Measurements from ENCODE around the gene ATF7IP2.
"Not testable (repeated sequence)": the region's sequence is repeated elsewhere in the genome, so short reads cannot be mapped to it uniquely, and the experiment has no call there.

The ATF7IP2 gene

DNA sequence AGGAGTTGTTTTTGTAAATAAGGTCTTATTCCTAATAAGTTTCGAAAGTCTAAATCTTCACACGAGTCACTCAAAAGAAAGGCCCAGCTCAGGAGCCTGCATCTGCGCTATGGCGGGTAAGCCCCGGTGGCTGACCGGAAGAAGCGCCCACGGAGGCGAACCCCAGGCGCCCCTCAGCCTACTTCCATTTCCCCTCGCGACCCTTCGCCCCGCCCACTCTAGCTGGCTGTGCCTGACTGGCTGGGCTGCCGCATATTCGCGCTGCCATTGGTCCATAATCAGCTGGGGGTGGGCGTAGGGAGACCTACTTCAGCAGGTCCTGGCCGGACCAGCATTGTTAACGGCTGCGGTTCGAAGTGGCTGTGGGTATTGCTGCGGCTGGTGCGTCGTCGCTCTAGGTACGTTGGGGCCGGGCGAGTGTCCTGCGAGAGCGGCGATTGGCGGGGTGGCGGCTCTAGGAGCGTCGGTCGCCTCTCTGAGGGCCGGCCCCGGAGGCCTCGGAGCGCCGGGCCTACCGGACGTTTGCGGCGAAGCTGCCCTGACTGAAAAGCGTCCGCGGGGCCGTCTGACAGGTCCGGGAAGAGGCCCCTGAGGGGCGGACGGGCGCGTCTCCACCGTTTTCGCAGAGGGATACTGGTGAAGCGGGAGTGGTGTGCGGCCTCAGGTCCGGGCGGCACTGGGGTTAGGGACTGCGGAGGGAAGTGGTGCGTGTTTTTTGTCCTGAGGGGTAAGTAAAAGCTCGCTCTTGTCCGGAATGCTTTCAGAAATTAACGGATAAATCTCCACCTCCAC, at the start of gene ATF7IP2:
ATF7IP2 (plus strand) TSS at position 337 of the 792 bp plus-strand sequence. CDS start 44,560 bp downstream, outside the sequence.
- no peak for DNase-seq

GRCh38 chr16:10338426-10338825, 47.4 kb upstream of the ATF7IP2 start:
- DNase-seq: no peak

- DNase-seq: no peak
Observed at GRCh38 chr16:10339777-10340732, 45.8 kb upstream of the ATF7IP2 start.

GRCh38 chr16:10343124-10343760, 42.6 kb upstream of the ATF7IP2 start:
- DNase-seq: no peak

- DNase-seq: not testable (repeated sequence)
Observed at GRCh38 chr16:10344699-10345098, 41.2 kb upstream of the ATF7IP2 start.

DNA sequence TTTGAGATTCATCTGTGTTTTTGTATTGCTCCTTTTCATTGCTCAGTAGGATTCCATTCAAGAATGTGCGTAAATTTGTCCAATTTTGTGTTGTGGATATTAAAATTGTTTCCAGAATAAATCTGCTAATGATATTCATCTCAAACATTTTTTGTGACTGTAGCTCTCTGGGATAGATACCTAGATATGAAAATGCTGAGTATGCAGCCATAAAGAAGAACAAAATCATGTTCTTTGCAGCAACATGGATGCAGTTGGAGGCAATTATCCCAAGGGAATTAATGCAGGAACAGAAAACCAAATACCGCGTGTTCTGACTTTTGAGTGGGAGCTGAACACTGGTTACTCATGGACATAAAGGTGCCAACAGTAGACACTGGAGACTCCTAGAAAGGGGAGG, 40.2 kb upstream of the ATF7IP2 start:
- DNase-seq: no peak

GRCh38 chr16:10349851-10350250, 36.0 kb upstream of the ATF7IP2 start:
- no peak for DNase-seq

DNA sequence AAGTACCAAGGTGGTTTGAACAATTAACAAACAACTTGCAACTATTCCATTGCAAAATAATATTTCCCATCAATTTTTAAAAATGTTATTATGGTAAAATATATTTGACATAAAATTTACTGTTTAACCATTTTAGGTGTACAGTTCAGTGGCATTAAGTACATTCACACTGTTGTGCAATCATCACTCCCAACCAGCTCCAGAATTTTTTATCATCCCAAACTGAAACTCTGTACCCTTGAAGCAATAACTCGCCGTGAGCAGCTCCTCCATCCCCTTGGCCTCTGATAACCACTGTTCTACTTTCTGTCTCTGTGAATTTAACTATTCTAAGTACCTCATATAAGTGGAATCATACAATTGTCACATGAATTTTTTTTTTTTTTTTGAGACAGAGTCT, 33.6 kb upstream of the ATF7IP2 start:
- no peak for DNase-seq

DNA sequence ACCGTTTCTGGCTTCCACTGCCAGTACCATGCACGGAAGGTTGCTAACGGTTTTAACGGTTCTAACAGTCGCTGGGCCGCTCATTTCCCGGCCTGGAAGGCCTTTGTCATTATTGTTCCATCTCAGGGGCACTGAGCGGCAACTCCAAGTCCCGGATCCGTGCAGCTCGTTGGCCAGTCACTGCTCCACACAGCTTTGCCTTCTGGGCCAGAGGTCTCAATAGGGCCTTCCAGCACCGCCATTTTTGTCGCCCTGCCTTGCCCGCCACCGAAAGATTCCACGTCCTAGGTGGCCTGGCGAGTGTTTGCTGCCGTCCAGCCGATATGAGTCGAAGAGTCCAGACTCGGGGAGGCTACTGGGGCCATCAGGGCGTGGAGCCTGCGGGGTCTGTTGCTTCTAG, 30.3 kb upstream of the ATF7IP2 start:
- no peak for DNase-seq

DNA sequence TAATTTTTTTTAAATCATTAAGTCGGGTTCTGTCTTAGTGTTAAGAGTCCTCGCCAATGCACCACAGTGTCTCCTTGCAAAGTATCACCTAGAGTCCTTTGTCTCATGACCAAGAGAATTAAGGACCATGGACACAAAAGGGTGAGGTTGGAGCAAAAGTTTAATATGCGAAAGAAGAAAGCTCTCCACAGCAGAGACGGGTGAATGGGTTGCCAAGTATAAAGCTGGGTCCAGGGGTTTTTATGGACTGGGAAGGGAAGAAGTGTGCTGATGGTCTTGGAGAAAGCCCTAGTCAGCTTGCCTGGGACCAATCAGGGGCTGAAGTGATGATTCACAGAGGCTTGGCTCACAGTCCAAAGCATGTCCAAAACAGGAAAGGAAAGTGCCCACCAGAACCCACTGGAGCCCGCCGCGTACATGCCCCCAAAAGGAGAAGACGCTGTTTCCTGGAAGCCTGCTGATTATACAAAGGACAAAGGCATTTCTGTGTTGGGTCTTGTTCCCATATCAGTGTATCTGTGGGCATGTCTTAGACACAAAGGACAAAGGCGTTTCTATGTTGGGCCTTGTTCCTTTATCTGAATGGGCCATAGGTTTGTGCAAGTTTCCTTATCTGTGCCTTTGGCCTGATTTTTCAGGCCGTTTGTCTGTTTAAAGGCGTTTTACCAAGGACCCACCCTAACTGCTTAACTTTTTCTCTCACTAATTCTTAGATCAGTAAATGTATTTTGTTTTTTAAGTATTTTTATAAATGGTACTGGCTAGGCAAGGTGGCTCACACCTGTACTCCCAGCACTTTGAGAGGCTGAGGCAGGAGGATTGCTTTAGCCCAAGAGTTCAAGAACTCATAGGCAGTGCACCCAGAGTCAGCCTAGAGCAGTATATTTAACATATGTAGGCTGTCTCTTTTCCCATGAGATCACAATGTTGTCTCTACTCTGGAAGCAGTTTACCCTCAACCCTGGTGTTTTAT, 28.7 kb upstream of the ATF7IP2 start:
- no peak for DNase-seq

DNA sequence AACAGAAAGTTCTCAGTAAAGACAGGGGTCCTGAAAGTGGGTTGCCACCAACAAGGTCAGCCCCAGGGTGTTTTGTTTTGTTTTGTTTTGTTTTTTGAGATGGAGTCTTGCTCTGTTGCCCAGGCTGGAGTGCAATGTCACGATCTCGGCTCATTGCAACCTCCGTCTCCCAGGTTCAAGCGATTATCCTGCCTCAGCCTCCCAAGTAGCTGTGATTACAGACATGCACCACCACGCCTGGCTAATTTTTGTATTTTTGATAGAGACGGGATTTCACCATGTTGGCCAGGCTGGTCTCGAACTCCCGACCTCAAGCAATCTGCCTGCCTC, 24.1 kb upstream of the ATF7IP2 start:
- DNase-seq: not testable (repeated sequence)

DNA sequence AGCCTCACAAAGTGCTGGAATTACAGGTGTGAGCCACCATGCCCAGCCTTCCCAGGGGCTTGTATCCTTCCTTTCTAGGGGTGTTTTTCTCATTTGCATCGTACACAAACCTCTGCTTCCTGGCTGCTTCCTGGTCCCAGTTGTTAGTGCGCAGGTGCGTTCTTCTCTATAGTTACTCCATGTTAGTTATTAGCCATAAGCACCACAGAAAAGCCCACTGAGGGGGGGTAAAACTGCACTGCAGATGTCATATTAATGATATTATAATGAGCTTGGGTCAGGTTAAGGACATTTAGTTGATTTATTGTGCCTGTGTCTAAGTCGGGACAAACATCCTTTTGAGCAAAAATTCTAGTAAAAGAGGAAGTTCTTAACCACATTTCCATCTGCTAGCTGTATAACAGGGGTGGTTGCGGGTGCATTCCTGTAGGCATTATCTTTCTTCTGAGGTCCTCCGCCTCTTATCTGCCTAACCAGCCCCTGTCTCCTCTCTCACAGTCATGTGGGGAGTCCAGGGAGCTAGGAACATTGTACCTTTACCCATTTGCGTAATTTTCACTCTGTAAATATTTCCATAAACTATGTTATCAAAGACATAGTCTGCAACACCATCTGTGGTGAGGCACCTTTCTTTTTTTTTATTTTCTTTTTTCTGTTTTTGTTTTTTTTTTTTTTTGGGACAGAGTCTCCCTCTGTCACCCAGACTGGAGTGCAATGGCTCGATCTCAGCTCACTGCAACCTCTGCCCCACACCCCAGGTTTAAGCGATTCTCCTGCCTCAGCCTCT, 23.6 kb upstream of the ATF7IP2 start:
- no peak for DNase-seq

- not testable (repeated sequence) for DNase-seq
Observed at GRCh38 chr16:10362864-10363197, 23.0 kb upstream of the ATF7IP2 start.

DNA sequence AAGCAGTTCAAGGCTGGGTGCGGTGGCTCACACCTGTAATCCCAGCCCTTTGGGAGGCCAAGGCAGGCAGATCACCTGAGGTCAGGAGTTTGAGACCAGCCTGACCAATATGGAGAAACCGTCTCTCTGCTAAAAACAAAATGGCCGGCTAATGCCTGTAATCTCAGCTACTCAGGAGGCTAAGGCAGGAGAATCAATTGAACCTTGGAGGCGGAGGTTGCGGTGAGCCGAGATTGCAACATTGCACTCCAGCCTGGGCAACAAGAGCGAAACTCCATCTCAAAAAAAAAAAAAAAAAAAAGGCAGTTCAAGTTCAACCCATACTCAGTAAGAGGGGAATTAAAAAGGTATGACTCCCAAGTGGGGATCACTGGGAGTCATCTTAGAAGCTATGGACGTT, 19.2 kb upstream of the ATF7IP2 start:
- DNase-seq: not testable (repeated sequence)

DNA sequence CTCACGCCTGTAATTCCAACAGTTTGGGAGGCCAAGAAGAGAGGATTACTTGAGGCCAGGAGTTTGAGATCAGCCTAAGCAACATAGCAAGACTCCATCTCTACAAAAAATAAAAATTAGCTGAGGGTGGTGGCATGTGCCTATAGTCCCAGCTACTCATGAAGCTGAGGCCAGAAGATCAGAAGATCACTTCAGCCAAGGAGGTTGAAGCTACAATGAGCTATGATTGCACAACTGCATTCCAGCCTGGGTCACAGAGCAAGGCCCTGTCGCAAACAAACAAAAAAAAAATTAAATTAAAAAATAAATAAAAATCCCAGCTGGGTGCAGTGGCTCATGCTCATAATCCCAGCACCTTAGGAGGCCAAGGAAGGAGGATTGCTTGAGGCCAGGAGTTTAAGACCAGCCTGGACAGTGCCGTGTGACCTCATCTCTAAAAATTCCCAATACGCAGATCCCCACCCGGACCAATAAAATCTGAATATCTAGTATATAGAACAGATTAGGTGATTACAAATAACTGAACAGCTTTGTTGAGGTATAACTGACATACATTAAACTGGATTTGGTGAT, 18.2 kb upstream of the ATF7IP2 start:
- no peak for DNase-seq

DNA sequence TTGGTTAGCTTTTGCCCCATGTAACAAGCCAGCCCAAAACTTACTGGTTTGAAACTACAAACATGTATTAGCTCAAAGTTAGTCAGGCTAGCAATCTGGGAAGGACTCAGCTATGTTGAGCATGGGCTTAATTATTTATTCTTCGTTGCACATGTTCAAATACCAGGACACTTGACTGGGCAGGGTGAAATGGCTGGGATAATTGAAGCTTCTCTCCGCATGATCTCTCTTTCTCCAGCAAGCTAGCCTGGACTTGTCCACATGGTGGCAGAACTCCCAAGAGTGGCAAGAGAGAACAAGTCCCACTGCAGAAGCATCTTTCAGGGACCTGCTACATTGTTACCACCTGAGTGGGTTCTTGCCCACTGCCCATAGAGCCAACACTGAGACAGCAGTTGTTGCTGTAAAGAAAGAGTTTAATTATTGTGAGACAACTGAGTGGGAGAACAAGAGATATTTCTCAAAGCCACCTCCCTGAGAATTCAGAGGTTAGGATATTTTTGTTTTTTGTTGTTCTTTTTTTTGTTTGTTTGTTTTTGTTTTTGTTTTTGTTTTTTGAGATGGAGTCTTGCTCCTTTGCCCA, 16.8 kb upstream of the ATF7IP2 start:
- no peak for DNase-seq

- no peak for DNase-seq
Observed at GRCh38 chr16:10370096-10370726, 15.7 kb upstream of the ATF7IP2 start.

DNA sequence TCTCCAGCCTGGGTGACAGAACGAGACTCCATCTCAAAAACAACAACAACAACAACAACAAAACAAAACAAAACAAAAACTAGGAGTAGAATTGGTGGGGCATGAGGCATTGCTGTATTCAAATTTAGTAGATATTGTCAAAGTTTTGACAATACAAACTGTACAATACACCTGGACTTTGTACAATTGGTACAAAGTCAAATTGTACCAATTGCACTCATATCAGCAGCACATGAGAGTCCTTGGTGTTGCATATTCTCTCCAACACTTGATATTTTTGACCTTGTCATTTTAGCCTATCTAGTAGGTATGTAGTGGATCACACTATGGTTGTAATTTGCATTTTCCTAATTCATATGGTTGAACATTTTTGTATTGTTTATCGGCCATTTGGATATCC, 14.3 kb upstream of the ATF7IP2 start:
- no peak for DNase-seq

GRCh38 chr16:10373556-10373955, 12.3 kb upstream of the ATF7IP2 start:
- no peak for DNase-seq

DNA sequence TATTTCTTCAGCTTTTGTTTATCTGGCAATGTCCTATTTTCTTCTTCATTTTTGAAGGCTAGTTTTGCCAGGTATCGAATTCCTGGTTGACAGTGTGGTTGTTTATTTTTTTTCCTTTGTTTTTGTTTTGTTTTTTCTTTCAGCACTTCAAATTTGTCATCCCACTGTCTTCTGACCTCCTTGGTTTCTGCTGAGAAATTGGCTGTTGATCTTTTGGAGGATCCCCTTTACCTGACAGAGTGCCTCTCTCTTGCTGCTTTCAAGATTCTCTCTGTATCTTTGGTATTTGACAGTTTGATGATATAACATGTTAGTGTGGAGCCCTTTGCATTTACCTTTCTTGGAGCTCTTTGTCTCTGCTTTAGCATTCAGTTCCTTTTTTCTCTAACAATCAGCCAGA, 9.6 kb upstream of the ATF7IP2 start:
- no peak for DNase-seq
